Pons (tissue), 1 donor: ENCODE results near the gene MLLT1.
A peak's percentile ranks its signal among the peaks of the same experiment; 100 is the strongest.

Experiments used
- DNase-seq: peaks from one replicate; pipeline ENCODE4 v3.0.0-alpha.2; 2016; ENCODE audit warnings: low spot score

Gene MLLT1

DNA sequence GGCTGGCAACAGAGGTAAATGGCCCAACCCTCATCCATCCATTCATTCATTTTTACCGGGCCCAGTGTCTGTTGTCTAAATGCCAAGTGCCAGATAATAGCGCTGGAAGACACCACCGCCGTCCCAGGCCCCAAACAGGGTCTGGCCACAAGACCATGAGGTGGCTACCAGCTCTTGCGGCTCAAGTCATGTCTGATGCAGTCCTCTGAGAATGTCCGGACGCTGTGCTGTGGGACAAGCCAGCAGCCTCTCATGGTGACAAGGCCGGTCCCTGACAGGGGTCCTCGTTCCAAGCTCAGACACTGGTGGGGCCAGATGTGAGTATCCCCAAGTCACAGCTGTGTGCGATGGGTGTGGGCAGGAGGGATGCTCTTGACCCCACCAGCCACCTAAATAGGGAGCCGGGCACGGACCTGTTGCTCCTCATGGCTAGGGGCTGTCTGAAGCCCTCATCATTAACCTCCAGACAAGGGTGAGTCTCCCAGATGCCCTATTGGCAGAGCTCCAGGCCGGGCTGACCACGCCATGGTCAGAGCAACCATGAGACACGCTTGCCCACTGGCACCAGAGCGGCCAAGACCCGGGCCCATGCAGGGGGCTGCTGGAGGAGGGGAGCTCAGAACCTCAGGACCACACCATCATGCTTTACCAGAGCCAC lies 58.4 kb downstream of the MLLT1 start:
- DNase-seq, result no peak

- DNase-seq, result no peak
Observed at GRCh38 chr19:6220385-6221191, 59.2 kb downstream of the MLLT1 start.

DNA sequence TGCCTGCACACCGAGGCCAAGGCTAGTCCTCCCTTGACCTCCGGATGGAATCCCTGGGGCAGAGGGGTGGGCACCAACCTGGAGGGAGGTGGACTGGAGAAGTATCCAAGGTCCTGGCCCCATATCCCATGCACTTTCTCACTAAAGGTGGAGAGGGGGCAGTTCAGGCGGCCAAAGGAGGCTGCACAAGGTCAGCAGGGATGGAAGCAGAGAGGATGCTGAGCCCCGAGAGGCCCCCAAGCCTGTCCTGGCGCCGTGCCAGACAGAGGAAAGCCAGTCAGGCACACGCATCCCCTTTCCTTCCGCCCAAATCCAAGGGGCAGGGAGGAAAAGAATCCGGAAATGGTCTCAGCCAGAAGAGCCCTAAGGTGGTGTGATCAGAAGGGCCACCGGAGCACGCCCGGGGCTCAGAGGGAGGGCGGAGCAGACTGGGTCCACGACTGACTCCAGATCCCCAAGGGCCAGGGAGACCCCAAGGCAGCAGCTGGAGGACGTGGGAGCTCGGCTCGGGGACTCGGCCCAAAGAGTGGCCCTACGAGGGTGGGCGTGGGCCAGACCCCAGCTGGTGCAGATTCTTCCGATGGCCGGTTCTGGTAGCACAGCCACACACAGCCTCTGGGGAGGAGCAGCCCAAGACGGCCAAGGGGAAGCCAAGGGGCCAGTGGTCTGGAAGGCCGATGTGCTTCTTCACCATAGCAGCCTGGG lies 60.0 kb downstream of the MLLT1 start:
- DNase-seq, result no peak

DNA sequence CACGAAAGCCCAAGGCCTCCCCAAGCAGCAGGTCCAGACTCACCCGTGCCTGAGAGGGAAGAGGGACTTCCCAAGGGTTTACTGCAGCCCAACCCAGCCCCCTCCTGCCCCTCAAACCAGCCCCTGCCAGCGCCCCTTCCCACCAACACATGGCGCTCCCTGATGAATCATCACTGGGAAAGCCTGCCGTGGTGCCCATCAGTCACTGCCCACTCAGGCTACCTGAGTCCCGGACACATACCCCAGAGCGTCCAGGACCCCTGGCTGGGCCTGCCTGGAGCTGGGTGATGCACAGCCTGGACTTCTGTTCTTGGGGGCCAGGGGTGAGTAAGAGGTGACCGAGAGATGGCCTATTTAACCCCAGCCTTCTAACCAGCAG lies 60.6 kb downstream of the MLLT1 start:
- no peak for DNase-seq

DNA sequence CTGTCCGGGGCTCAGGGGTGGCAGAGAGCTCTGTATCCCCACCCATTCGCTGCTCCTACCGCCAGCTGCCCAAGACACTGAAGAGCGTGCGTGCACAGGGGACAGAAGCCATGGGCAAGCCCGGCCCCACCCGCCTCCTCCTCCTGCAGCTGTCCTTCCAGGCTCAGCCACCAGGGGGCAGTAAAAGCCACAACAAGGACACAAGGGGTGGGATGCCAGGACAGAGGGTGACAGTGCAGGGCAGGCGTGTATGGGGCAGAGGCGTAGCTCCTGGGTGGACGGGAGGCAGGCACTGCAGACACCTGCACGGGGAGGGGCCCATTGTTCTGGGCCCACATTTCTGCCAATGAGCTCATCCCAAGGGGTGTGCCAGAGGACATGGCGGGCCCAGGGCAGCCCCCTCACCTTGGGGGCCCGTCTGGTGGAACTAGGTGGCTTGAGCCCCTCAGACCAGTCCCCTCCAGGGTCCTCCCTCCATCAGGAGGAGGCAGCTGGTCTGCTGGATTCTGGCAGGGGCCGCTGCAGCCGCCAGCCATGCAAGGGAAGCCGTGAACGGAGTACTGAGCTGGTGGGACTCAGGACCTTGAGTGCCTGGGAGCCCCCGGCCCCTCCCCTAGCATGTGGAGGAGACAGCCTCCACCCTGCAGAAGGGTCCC lies 61.2 kb downstream of the MLLT1 start:
- DNase-seq, result peak; percentile 91

DNA sequence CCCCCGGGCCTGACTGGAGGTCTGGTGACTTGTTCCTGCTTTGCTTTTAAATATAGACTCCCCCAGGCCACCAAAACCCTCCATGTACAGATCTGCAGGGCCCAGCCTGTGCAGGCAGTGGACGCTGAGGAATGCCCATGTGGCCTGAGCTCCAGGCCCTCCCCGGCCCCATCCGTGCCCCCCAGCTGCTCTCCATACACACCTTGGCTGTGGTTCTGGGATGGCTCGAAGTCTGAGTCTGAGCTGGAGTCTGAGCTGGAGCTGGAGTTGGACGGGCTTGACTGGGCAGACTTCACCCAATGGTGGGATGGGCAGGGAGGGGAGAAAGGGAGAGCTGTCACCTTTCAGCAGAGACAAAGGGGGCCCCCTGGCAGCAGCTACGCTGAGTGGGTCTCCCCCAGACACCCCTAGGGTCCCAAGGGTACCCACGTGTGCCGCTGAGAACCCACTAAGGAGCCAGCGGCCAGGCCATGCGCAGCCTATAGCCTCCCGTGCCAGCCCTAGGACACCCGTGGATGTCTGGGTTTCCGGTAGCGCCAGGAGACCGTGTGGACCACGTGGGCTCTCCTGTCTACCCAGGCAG lies 61.9 kb downstream of the MLLT1 start:
- DNase-seq, result no peak

- DNase-seq, result no peak
Observed at GRCh38 chr19:6216996-6217751, 62.6 kb downstream of the MLLT1 start.

DNA sequence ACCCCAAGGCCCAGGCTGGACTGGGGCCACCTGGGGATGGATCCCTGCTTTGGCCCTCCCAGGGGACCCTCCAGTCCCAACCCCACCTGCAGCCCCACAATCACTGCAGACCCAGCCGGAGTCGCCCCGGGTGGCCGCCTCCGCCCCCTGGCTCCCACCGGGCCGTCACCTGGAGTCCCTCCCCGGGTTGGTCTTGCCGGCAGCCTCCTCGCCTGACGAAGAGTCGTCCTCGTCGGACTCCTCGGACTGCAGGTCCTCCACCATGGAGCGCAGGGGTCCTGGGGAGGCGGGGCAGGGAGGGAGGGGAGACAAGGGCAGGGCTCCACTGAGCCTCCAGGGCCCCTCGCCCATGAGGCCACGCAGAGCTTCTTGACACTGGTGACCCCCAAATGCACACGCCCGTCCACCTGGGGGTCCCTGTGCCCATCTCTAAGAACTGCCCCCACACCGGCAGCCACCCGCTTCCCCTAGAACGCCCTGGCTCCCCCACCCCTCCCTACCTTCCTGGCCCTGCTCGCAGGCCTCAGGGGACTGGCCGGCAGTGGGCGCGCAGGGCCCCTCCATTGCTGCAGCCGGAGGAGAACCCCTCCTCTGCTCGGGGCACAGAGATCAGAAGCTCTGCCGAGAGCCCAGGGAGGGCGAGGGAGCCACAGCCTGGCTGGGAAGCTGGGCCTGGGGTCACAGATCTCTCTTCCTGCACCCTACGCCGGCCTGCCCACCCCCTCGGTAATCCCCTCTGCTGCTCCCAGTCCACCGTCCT lies 63.4 kb downstream of the MLLT1 start:
- DNase-seq, result no peak

GRCh38 chr19:6215701-6216235 lies 64.0 kb downstream of the MLLT1 start:
- no peak for DNase-seq

DNA sequence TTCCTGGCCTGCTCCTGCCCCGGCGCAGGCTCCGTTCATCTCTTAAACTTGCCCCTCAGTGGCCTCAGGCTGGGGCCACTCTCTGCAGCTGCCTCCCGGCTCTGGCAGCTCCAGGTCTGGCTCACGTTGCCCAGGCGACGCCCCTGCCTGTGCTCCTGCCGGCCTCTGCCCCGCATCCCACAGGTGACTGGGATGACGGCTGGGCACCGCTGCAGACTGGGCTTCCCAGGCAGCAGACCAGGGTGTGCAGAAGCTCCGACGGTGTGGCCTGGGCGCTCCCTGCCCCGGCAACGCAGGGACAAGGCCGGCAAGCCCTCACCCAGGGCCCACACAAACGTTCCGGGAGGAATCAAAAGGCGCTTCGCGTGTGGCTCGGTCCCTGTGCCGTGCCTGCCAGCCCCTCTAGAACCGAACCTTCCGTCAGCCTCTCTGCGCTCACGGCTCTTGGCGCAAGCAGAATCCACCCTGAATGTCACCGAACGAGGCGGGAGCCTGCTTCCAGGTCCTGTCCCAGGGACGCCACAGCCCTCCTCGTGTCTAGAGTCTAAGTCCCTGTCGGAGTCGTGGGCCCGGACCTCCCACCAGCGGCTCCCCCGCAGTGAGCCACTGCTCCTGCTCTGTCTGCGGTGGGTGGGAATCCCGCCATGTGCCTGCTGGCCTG lies 64.8 kb downstream of the MLLT1 start:
- DNase-seq, result no peak

DNA sequence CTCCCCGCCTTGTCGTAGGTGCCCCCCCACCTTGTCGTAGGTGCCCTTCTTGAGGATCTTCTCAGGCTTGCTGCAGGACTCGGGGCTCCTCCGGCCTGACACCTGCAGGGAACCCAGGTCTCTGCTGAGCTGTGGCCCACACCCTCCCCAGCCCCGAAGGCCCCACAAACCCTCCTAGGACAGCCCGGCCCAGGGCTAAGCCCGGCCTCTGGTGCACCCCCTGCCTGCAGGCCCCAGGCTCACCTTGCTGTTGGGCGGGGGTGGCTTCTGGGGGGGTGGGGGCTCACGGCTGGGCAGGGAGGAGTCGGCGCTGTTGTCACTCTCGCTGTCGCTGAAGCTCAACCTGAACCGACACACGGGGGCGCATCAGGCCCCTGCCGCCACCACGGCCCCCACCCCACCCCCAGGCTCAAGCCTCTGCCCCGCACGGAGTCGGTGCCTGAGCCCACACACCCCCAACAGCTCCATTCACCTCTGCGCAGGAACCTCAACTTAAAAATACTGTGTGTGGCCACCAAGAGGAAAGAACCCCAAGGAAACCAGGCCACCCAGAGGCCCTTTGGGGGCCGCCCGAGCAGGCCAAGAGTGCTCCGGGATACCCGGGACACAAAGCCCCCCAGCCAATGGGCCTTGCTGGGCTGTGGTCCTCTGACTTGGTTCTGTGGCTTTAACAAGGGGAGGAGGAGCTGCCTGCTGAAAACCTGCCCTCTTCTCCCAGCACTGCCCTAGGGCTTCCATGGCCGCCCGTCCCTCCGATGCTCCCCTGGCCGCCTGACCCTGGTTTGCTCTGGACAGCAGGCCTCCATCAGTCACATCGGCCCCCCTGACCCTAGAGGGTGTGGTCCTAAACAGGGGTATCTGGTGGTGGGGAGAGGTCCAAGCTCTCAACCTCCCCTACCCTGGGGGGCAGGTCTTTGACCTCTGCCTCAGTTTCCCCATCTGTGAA lies 65.8 kb downstream of the MLLT1 start:
- no peak for DNase-seq

- no peak for DNase-seq
Observed at GRCh38 chr19:6213266-6213595, 66.5 kb downstream of the MLLT1 start.

GRCh38 chr19:6212403-6213265 lies 67.1 kb downstream of the MLLT1 start:
- no peak for DNase-seq

- no peak for DNase-seq
Observed at GRCh38 chr19:6211632-6212402, 68.0 kb downstream of the MLLT1 start.

GRCh38 chr19:6210721-6211600 lies 68.8 kb downstream of the MLLT1 start:
- no peak for DNase-seq

- no peak for DNase-seq
Observed at GRCh38 chr19:6210091-6210490, 69.7 kb downstream of the MLLT1 start.
